ENCODE data around the gene ROCK2. TPM values are rescaled to one million over a fixed set of nuclear protein-coding genes. Genes with fewer than 3 reads are reported as not detected.

ROCK2 gene
- total and polyA plus RNA-seq, 2 of the 13 experiments (the other 11 are each of a cell fraction or from before 2014, with no cell fraction given), result 38.1 to 119 TPM

- ChIA-PET POLR2A (interaction anchor here (1.0 to 8.4 kb wide), 22 partner anchors 9 to 211 kb away, joined by 3 to 465 read pairs (median 10); partner anchors contain the start of gene SLC66A3), CTCF (ENCODE audit: low intra/inter-chr PET ratio, low total read pairs) (no interaction called here)
- H3K36me3 ChIP-seq (replicated peaks in 1 of 2; ENCODE audit: control insufficient read depth in 1 of 2, insufficient read depth in 2 of 2, low read length in 2 of 2), result no peaks in the 10 kb centered on the region; a peak in 1 of 5 replicates
- intact Hi-C loops (cut with micrococcal nuclease; ENCODE audit: unreplicated experiment), result loop anchor here (2.0 to 10.0 kb wide), 2 partner anchors 103 to 209 kb away; a partner anchor contains a TSS
- BruUV-seq (replicated peaks), result no TSS peak
- ATAC-seq (peak; percentile 58), FAIRE-seq (no peak), DNase-seq (ENCODE audit: low spot score) (peak; percentile 85)
- H3K27me3 ChIP-seq (ENCODE audit: control insufficient read depth in 1 of 2, insufficient read depth in 2 of 2, low read length in 2 of 2), result no peaks in the 10 kb centered on the region; a peak in 1 of 5 replicates
- H2AFZ ChIP-seq (ENCODE audit: low read length), result no peak overlapping the region
- no peaks in the 10 kb centered on the region for H3K9me3 ChIP-seq (ENCODE audit: low read length)
- H4K20me1 ChIP-seq (ENCODE audit: insufficient read depth, low read length), result peaks cover 49% of the 10 kb centered on the region
- peak overlapping the region; percentile 86 for H3K4me2 ChIP-seq (ENCODE audit: low read depth, low read length)
- peaks cover 52% of the 10 kb centered on the region for H3K4me1 ChIP-seq (ENCODE audit: insufficient read depth, low read length)
- H3K4me3 ChIP-seq (replicated peaks in 1 of 3; ENCODE audit: insufficient read depth in 1 of 3, low read depth in 2 of 3, low read length in 3 of 3), result peak overlapping the region; percentile 72 to 96 (median 86)
- peaks cover 70% of the 10 kb centered on the region for H3K79me2 ChIP-seq (ENCODE audit: insufficient read depth, low read length)
- peak overlapping the region; percentile 99 for H3K9ac ChIP-seq (ENCODE audit: insufficient read depth, low read depth, low read length)
- in situ Hi-C loops (cut with HindIII; ENCODE audit: extremely low pct_ligation_motif_present, low pct_unique_long_range_greater_than_20kb), result loop anchor here (5.0 kb wide), 1 partner anchor 69 kb away; no protein-coding TSS in a partner anchor
- WGBS (ENCODE audit: low lambda C conversion rate), result 1% methylated on average over 9 of the region's 55 CpGs
- H3K27ac ChIP-seq (ENCODE audit: extremely low read length, insufficient read depth, low read length), result peak overlapping the region; percentile 94
- TF ChIP-seq HNRNPL (IDR thresholded peaks at IDR 0.05; ENCODE audit: low read depth, low read length), result peak; percentile 94
- TF ChIP-seq ZNF235 (CRISPR knock-in tag; IDR thresholded peaks at IDR 0.05; ENCODE audit: borderline replicate concordance), result peak; percentile 58; the same call in 1 of the 2 replicates
- no peak for TF ChIP-seq RORA (CRISPR knock-in tag; IDR thresholded peaks at IDR 0.05)
- peak; percentile 79 for TF ChIP-seq ZFY (CRISPR knock-in tag; IDR thresholded peaks at IDR 0.05)
- TF ChIP-seq SOX6 (IDR thresholded peaks at IDR 0.05), result no peak
- TF ChIP-seq SOX6 (CRISPR knock-in tag; IDR thresholded peaks at IDR 0.05), result 0 out of 2 replicates have a peak, but pooled peaks have one; percentile 55
- TF ChIP-seq SRSF9 (IDR thresholded peaks at IDR 0.05; ENCODE audit: borderline replicate concordance, insufficient read depth, low read depth, low read length, poor library complexity, severe bottlenecking), result no peak
- TF ChIP-seq, protein P1, sequence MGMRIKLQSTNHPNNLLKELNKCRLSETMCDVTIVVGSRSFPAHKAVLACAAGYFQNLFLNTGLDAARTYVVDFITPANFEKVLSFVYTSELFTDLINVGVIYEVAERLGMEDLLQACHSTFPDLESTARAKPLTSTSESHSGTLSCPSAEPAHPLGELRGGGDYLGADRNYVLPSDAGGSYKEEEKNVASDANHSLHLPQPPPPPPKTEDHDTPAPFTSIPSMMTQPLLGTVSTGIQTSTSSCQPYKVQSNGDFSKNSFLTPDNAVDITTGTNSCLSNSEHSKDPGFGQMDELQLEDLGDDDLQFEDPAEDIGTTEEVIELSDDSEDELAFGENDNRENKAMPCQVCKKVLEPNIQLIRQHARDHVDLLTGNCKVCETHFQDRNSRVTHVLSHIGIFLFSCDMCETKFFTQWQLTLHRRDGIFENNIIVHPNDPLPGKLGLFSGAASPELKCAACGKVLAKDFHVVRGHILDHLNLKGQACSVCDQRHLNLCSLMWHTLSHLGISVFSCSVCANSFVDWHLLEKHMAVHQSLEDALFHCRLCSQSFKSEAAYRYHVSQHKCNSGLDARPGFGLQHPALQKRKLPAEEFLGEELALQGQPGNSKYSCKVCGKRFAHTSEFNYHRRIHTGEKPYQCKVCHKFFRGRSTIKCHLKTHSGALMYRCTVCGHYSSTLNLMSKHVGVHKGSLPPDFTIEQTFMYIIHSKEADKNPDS (CRISPR knock-in tag; IDR thresholded peaks at IDR 0.05), result no peak
- TF ChIP-seq ZHX1 (CRISPR knock-in tag; IDR thresholded peaks at IDR 0.05; ENCODE audit: low read depth), result no peak
- TF ChIP-seq CREM (IDR thresholded peaks at IDR 0.05), result 0 out of 2 replicates have a peak, but pooled peaks have one; percentile 23
- no peak for TF ChIP-seq CREM (CRISPR knock-in tag; IDR thresholded peaks at IDR 0.05)
- no peak for TF ChIP-seq HNRNPUL1 (IDR thresholded peaks at IDR 0.05; ENCODE audit: low read depth, low read length)
- peak; percentile 69; the same call in 1 of the 2 replicates for TF ChIP-seq KAT8 (CRISPR knock-in tag; IDR thresholded peaks at IDR 0.05)
- no peak for TF ChIP-seq ZNF18 (CRISPR knock-in tag; IDR thresholded peaks at IDR 0.05; ENCODE audit: insufficient replicate concordance)
- TF ChIP-seq HBP1 (CRISPR knock-in tag; IDR thresholded peaks at IDR 0.05; ENCODE audit: low read depth), result peak; percentile 78; the same call in 1 of the 2 replicates
- TF ChIP-seq HMGA1 (CRISPR knock-in tag; conservative IDR thresholded peaks at IDR 0.05), result no peak
Measured at GRCh38 chr2:11343650-11344341, 640 bp downstream of the ROCK2 start.

All from HepG2 (cell line).